ENCODE measurements around the gene LCE1A. TPM values are rescaled to one million over a fixed set of nuclear protein-coding genes. Genes with fewer than 3 reads are reported as not detected.

The LCE1A gene
- total RNA-seq, 1 donor from 2014 or later, result not detected

DNA sequence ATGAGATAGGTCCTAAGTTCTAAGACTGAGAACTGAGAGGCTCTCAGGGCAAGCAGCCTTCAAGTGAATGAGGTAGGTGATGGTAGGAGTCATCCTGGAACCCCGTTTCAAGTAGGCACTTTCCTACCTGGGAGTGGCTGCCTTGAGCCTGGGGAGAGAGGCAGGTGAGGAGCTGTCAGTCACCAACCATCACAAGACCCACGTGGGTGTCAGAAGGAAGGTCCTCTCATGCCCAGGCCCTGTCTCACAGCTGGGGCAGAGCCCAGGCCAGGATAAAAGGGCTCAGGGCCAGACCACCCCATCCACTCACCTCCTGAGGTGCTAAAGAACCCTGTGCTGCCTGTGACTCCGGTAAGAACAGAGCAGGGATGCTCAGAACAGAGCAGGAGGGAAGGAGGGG, 30.9 kb upstream of the LCE1A start, which contains the start of gene LCE1D:
Gene LCE1D, plus strand, starts transcription at position 301 of the 400 bp plus-strand sequence. CDS start 1,074 bp downstream, outside the sequence.
- Mint-ChIP-seq H3K9me3 (peaks cover 68% of the 10 kb centered on the region), H3K27ac (no peak within 1 kb of the TSS), H3K4me1 (no peaks in the 10 kb centered on the region), H3K27me3 (ENCODE audit: low read depth) (no peaks in the 10 kb centered on the region), H3K4me3 (no peak within 1 kb of the TSS), H3K36me3 (peaks cover 2% of the 10 kb centered on the region)
- no peak for DNase-seq (ENCODE audit: low spot score in 2 of 2, unreplicated experiment in 2 of 2)
- TF ChIP-seq, protein P1, sequence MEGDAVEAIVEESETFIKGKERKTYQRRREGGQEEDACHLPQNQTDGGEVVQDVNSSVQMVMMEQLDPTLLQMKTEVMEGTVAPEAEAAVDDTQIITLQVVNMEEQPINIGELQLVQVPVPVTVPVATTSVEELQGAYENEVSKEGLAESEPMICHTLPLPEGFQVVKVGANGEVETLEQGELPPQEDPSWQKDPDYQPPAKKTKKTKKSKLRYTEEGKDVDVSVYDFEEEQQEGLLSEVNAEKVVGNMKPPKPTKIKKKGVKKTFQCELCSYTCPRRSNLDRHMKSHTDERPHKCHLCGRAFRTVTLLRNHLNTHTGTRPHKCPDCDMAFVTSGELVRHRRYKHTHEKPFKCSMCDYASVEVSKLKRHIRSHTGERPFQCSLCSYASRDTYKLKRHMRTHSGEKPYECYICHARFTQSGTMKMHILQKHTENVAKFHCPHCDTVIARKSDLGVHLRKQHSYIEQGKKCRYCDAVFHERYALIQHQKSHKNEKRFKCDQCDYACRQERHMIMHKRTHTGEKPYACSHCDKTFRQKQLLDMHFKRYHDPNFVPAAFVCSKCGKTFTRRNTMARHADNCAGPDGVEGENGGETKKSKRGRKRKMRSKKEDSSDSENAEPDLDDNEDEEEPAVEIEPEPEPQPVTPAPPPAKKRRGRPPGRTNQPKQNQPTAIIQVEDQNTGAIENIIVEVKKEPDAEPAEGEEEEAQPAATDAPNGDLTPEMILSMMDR (IDR thresholded peaks at IDR 0.05; ENCODE audit: unreplicated experiment), result no peak

DNA sequence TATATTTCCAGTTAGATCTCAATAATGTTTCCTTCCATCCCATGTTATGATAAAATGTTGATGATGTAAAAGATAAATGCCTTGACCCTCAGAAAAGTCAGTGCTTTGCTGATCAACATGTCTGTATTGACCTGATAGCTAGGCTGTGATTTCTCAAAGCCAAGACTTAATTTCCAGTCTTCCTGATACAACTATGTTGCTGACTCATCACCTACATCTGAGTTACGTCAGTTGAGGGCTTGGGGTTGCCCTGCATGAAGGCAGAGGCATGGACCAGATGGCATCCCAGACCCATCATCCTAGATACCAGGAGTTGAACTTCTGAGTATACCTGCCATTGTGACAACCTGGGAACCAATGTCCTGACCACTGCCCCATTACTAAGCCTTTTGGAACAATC, 25.9 kb upstream of the LCE1A start:
- H3K27ac Mint-ChIP-seq, result no peak overlapping the region
- peaks cover 70% of the 10 kb centered on the region for H3K9me3 Mint-ChIP-seq
- TF ChIP-seq, protein P1 (IDR thresholded peaks at IDR 0.05; ENCODE audit: unreplicated experiment), result no peak
- peaks cover 2% of the 10 kb centered on the region for H3K36me3 Mint-ChIP-seq
- H3K4me3 Mint-ChIP-seq, result no peak overlapping the region
- no peak for DNase-seq (ENCODE audit: low spot score in 2 of 2, unreplicated experiment in 2 of 2)
- no peaks in the 10 kb centered on the region for H3K27me3 Mint-ChIP-seq (ENCODE audit: low read depth)
- H3K4me1 Mint-ChIP-seq, result no peaks in the 10 kb centered on the region

DNA sequence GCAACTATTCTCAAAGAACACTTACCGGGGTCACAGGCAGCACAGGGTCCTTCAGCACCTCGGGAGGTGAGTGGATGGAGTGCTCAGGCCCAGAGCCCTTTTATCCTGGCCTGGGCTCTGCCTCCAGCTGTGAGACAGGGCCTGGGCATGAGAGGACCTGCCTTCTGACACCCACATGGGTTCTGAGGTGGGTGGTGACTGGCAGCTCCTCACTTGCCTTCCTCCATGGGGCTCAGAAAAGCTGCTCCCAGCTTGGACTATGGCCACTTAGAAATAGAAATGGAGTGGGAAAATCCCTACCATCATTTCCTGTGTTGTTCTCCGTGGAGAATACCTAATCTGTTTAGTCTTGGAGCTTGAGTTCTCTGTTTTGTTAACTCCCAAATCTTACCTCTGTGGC, 20.7 kb upstream of the LCE1A start, which contains the start of gene LCE1C:
Gene LCE1C, minus strand, starts transcription at position 76 of the 400 bp plus-strand sequence. CDS start 1,173 bp downstream, outside the sequence.
- TF ChIP-seq, protein P1 (IDR thresholded peaks at IDR 0.05; ENCODE audit: unreplicated experiment), result no peak
- no peaks in the 10 kb centered on the region for H3K36me3 Mint-ChIP-seq
- no peaks in the 10 kb centered on the region for H3K27me3 Mint-ChIP-seq (ENCODE audit: low read depth)
- H3K4me1 Mint-ChIP-seq, result no peaks in the 10 kb centered on the region
- no peak for DNase-seq (ENCODE audit: low spot score in 2 of 2, unreplicated experiment in 2 of 2)
- H3K4me3 Mint-ChIP-seq, result no peak within 1 kb of the TSS
- peaks cover 67% of the 10 kb centered on the region for H3K9me3 Mint-ChIP-seq
- H3K27ac Mint-ChIP-seq, result no peak within 1 kb of the TSS

DNA sequence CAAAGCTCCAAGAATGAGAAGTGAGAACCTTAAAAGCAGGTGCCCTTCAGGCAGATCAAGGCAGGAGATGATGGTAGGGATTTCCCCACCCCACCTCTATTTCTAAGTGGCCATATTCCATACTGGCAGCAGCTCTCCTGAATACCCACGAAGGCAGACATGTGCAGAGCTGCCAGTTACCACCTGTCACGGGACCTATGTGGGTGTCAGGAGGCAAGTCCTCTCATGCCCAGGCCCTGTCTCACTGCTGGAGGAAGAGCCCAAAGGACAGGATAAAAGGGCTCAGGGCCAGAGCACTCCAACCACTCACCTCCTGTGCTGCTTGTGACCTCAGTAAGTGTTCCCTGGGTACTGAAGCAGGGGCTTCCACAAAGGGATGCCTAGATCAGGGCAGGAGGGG, 16.2 kb upstream of the LCE1A start:
- Mint-ChIP-seq H3K9me3 (peaks cover 56% of the 10 kb centered on the region), H3K4me3 (no peak overlapping the region), H3K27me3 (ENCODE audit: low read depth) (no peaks in the 10 kb centered on the region), H3K4me1 (no peaks in the 10 kb centered on the region), H3K27ac (no peak overlapping the region), H3K36me3 (no peaks in the 10 kb centered on the region)
- TF ChIP-seq, protein P1 (IDR thresholded peaks at IDR 0.05; ENCODE audit: unreplicated experiment), result no peak
- DNase-seq (ENCODE audit: low spot score in 2 of 2, unreplicated experiment in 2 of 2), result no peak

DNA sequence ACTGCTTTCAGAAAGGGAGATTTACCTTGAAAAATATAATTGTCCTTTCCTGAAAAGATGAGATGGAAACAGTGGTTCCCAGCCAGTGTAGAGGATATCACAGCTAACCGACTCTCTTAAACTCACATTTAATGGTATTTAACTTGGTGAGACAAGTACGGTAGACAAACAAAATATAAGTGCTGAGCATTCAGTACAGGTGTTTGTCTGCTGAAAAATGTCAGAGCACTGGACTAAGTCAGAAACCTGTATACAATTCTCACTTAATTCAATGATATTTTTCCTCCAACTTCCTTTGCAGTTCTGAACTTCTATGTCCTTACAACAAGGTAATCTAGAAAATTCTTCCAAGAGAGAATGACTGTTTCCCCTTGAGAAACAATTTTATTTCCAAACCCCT, 15.6 kb upstream of the LCE1A start, which contains the start of gene LCE1B:
Gene LCE1B, plus strand, starts transcription at position 301 of the 400 bp plus-strand sequence. CDS start 476 bp downstream, outside the sequence.
- H3K36me3 Mint-ChIP-seq, result no peaks in the 10 kb centered on the region
- no peaks in the 10 kb centered on the region for H3K27me3 Mint-ChIP-seq (ENCODE audit: low read depth)
- H3K27ac Mint-ChIP-seq, result no peak within 1 kb of the TSS
- H3K4me3 Mint-ChIP-seq, result no peak within 1 kb of the TSS
- DNase-seq (ENCODE audit: low spot score in 2 of 2, unreplicated experiment in 2 of 2), result no peak
- TF ChIP-seq, protein P1 (IDR thresholded peaks at IDR 0.05; ENCODE audit: unreplicated experiment), result no peak
- no peaks in the 10 kb centered on the region for H3K4me1 Mint-ChIP-seq
- H3K9me3 Mint-ChIP-seq, result peaks cover 54% of the 10 kb centered on the region

DNA sequence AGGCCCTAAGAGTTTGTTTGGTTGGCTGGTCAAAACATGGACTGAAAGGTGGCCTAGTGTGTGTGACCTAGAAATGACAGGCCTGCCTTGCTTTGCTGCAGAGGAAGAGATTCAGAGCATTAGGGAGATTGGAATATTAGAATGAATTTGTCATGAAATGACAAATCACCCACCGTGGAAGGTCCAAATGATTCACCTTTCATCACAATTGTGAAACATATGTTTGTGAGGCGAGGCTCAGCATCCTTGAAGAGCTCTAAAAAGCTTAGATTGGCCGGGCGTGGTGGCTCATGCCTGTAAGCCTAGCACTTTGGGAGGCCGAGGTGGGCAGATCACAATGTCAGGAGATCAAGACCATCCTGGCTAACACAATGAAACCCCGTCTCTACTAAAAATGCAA, 10.0 kb upstream of the LCE1A start:
- no peak overlapping the region for H3K4me3 Mint-ChIP-seq

More for the DNA sequence above, 10.0 kb upstream of the LCE1A start:
- TF ChIP-seq, protein P1 (IDR thresholded peaks at IDR 0.05; ENCODE audit: unreplicated experiment), result no peak
- Mint-ChIP-seq H3K36me3 (no peaks in the 10 kb centered on the region), H3K9me3 (peaks cover 54% of the 10 kb centered on the region), H3K27ac (no peak overlapping the region), H3K27me3 (ENCODE audit: low read depth) (no peaks in the 10 kb centered on the region), H3K4me1 (no peaks in the 10 kb centered on the region)
- DNase-seq (ENCODE audit: low spot score in 2 of 2, unreplicated experiment in 2 of 2), result no peak
